Mesothelial cell of epicardium (in vitro differentiated cells): Measurements from ENCODE around the gene CCL7. TPM values are rescaled to one million over a fixed set of nuclear protein-coding genes. Genes with fewer than 3 reads are reported as not detected.

ENCODE experiments used
- DNase-seq, 2 experiments: peaks; one replicate each; pipeline ENCODE4 v3.0.0; 2021; ENCODE audit warnings: low spot score in 2 of 2; ENCODE audit not compliant: unreplicated experiment in 2 of 2
- H3K27ac Mint-ChIP-seq: 2 replicates; pipeline ENCODE4 v1.8.0; 2021; ENCODE audit warnings: mixed read lengths
- H3K27me3 Mint-ChIP-seq: 2 replicates; pipeline ENCODE4 v1.8.0; 2021; ENCODE audit warnings: low read depth, mixed read lengths
- H3K36me3 Mint-ChIP-seq: 2 replicates; pipeline ENCODE4 v1.8.0; 2021; ENCODE audit warnings: mixed read lengths
- H3K4me1 Mint-ChIP-seq: 2 replicates; pipeline ENCODE4 v1.8.0; 2021; ENCODE audit warnings: mixed read lengths
- H3K4me3 Mint-ChIP-seq: 2 replicates; pipeline ENCODE4 v1.8.0; 2021; ENCODE audit warnings: mild to moderate bottlenecking, moderate library complexity, mixed read lengths
- H3K9me3 Mint-ChIP-seq: 2 replicates; pipeline ENCODE4 v1.8.0; 2021; ENCODE audit warnings: mixed read lengths
- CTCF ChIP-seq: fragments of 200-600 bp; sonication (generic); IDR thresholded peaks from one replicate; pipeline ENCODE4 v1.5.0; 2021; ENCODE audit warnings: antibody characterized with exemption; ENCODE audit not compliant: unreplicated experiment
- total RNA-seq: library from RNA; stranded (reverse); gene quantifications from 3 replicates; pipeline ENCODE4 v1.2.1, GENCODE V29; 2021

CCL7 gene
- total RNA-seq, 1 donor from 2014 or later, result not detected

- H3K27ac Mint-ChIP-seq, result no peak overlapping the region
- no peak for DNase-seq
- no peaks in the 10 kb centered on the region for H3K9me3 Mint-ChIP-seq
- TF ChIP-seq CTCF, result no peak
- H3K36me3 Mint-ChIP-seq, result no peaks in the 10 kb centered on the region
- H3K27me3 Mint-ChIP-seq, result peaks cover 2% of the 10 kb centered on the region
- no peak overlapping the region for H3K4me3 Mint-ChIP-seq
- peaks cover 9% of the 10 kb centered on the region for H3K4me1 Mint-ChIP-seq
Observed at GRCh38 chr17:34242587-34243363, 27.2 kb upstream of the CCL7 start.

- Mint-ChIP-seq H3K9me3 (no peaks in the 10 kb centered on the region), H3K4me3 (no peak overlapping the region), H3K27me3 (peaks cover 3% of the 10 kb centered on the region), H3K36me3 (no peaks in the 10 kb centered on the region), H3K4me1 (peaks cover 10% of the 10 kb centered on the region), H3K27ac (no peak overlapping the region)
- no peak for DNase-seq
- TF ChIP-seq CTCF, result no peak
Observed at GRCh38 chr17:34243364-34244320, 26.4 kb upstream of the CCL7 start.

- H3K9me3 Mint-ChIP-seq, result no peaks in the 10 kb centered on the region
- no peak overlapping the region for H3K4me3 Mint-ChIP-seq
- H3K4me1 Mint-ChIP-seq, result peaks cover 15% of the 10 kb centered on the region
- TF ChIP-seq CTCF, result no peak
- peaks cover 3% of the 10 kb centered on the region for H3K27me3 Mint-ChIP-seq
- H3K36me3 Mint-ChIP-seq, result no peaks in the 10 kb centered on the region
- no peak for DNase-seq
- no peak overlapping the region for H3K27ac Mint-ChIP-seq
Observed at GRCh38 chr17:34245351-34245905, 24.6 kb upstream of the CCL7 start.

GRCh38 chr17:34246446-34246845, 23.6 kb upstream of the CCL7 start:
- Mint-ChIP-seq H3K9me3 (no peaks in the 10 kb centered on the region), H3K4me3 (no peak overlapping the region), H3K36me3 (no peaks in the 10 kb centered on the region), H3K27me3 (peaks cover 3% of the 10 kb centered on the region), H3K4me1 (peaks cover 25% of the 10 kb centered on the region), H3K27ac (no peak overlapping the region)
- no peak for TF ChIP-seq CTCF
- DNase-seq, result no peak

GRCh38 chr17:34246881-34247280, 23.1 kb upstream of the CCL7 start:
- H3K36me3 Mint-ChIP-seq, result no peaks in the 10 kb centered on the region
- H3K27ac Mint-ChIP-seq, result no peak overlapping the region
- H3K4me1 Mint-ChIP-seq, result peaks cover 29% of the 10 kb centered on the region

More at GRCh38 chr17:34246881-34247280, 23.1 kb upstream of the CCL7 start:
- Mint-ChIP-seq H3K27me3 (peaks cover 3% of the 10 kb centered on the region), H3K4me3 (no peak overlapping the region), H3K9me3 (no peaks in the 10 kb centered on the region)
- no peak for DNase-seq
- TF ChIP-seq CTCF, result no peak
